Kidney (tissue), 14 donors: ENCODE data around the gene TTC28. TPM values are rescaled to one million over a fixed set of nuclear protein-coding genes. Genes with fewer than 3 reads are reported as not detected.

Experiments used
- DNase-seq, 5 donors: peaks; one replicate each; pipeline ENCODE4 v3.0.0-alpha.2; 2013 to 2020
- FAIRE-seq: peaks from 2 replicates; lab custom pipeline; 2012; peaks lifted over from hg19 to GRCh38; lab: Jason Lieb, UNC
- H3K27ac ChIP-seq, 2 donors: one replicate each; pipeline ENCODE4 v1.7.0; 2013; ENCODE audit warnings: low read depth in 2 of 2, low read length in 2 of 2, inconsistent platforms in 1 of 2
- H3K27me3 ChIP-seq: one replicate; pipeline ENCODE4 v1.7.1; 2013; ENCODE audit warnings: low read length, inconsistent platforms; ENCODE audit not compliant: control insufficient read depth, insufficient read depth
- H3K36me3 ChIP-seq, 3 donors: one replicate each; pipeline versions ENCODE4 v1.7.0 to v1.7.1; 2013; ENCODE audit warnings: low read length in 3 of 3, control low read depth in 1 of 3, inconsistent platforms in 1 of 3; ENCODE audit not compliant: insufficient read depth in 3 of 3, control insufficient read depth in 2 of 3
- H3K4me1 ChIP-seq, 3 donors: one replicate each; pipeline versions ENCODE4 v1.7.0 to v1.7.1; 2013; ENCODE audit warnings: low read length in 3 of 3, inconsistent platforms in 1 of 3, low read depth in 1 of 3; ENCODE audit not compliant: control insufficient read depth in 2 of 3, insufficient read depth in 2 of 3
- H3K4me3 ChIP-seq, 3 donors: one replicate each; pipeline versions ENCODE4 v1.7.0 to v1.8.1; 2013; ENCODE audit warnings: low read length in 3 of 3, control low read depth in 1 of 3, inconsistent platforms in 1 of 3
- H3K9ac ChIP-seq, 3 donors: one replicate each; pipeline versions ENCODE4 v1.7.0 to v1.7.1; 2013; ENCODE audit warnings: low read length in 3 of 3, control low read depth in 1 of 3, inconsistent platforms in 1 of 3
- H3K9me3 ChIP-seq, 3 donors: one replicate each; pipeline versions ENCODE4 v1.7.0 to v1.7.1; 2013; ENCODE audit warnings: low read length in 3 of 3, control low read depth in 1 of 3, inconsistent platforms in 1 of 3; ENCODE audit not compliant: control insufficient read depth in 2 of 3, insufficient read depth in 1 of 3
- CTCF ChIP-seq: IDR thresholded peaks from 3 replicates; pipeline ENCODE4 v1.5.1; 2012; ENCODE audit warnings: mild to moderate bottlenecking, moderate library complexity, borderline replicate concordance; ENCODE audit not compliant: insufficient read depth; ENCODE audit errors: extremely low read depth
- intact Hi-C: fragments of 100-400 bp; cut with DNase I; formaldehyde crosslinking; loops from one replicate; pipeline ENCODE4 v1.11.1; 2022
- polyA plus RNA-seq: library from polyadenylated mRNA; stranded (reverse); fragments of 350-450 nt; fragmentation: Illumina TruSeq; extraction: RNeasy Lipid Tissue Mini Kit (QIAGEN cat#74804); gene quantifications from one replicate; pipeline ENCODE4 v1.2.3, GENCODE V29; 2014; ENCODE audit warnings: low read depth, low replicate concordance; ENCODE audit not compliant: insufficient read depth
- total RNA-seq: library from RNA; stranded (reverse); fragmentation: NEBNext Ultra II Directional; extraction: Animal tissue kit (Norgen Biotek cat#: 25700); gene quantifications from one replicate; pipeline ENCODE4 v1.2.1, GENCODE V29; 2021
- donor health status: control.
- donor health status: control.
- donor health status: control.
- donor health status: control.
- donor health status: control.
- donor health status: DM: yes; HTN: yes; CAD: no.
- donor health status: Normal renal cell carcinoma (clear cell type).

The TTC28 gene
- total and polyA plus RNA-seq, 2 donors from 2014 or later = 3.5 to 40.2 TPM

- Histone ChIP-seq H3K36me3 (peaks cover 0 to 10% (median 0%) of the 10 kb centered on the region in 3 donors), H3K9me3 (no peaks in the 10 kb centered on the region), H3K27ac (no peak overlapping the region), H3K9ac (no peak overlapping the region), H3K4me1 (no peaks in the 10 kb centered on the region), H3K4me3 (no peak overlapping the region), H3K27me3 (no peaks in the 10 kb centered on the region)
- no peak for TF ChIP-seq CTCF
- intact Hi-C loops = loop anchor here (5.0 kb wide), 1 partner anchor 132 kb away; no protein-coding TSS in a partner anchor
- FAIRE-seq (no peak), DNase-seq (peak in 3 of 5 donors; percentile 42 to 47 (median 46))
Measured at GRCh38 chr22:28014211-28015045, 665.2 kb downstream of the TTC28 start.

GRCh38 chr22:28013611-28014010 lies 666.0 kb downstream of the TTC28 start:
- peaks cover 0 to 10% (median 0%) of the 10 kb centered on the region in 3 donors for H3K36me3 ChIP-seq
- no peak overlapping the region for H3K27ac ChIP-seq
- H3K4me1 ChIP-seq = no peaks in the 10 kb centered on the region
- no peaks in the 10 kb centered on the region for H3K9me3 ChIP-seq
- H3K9ac ChIP-seq = no peak overlapping the region
- TF ChIP-seq CTCF = no peak
- intact Hi-C loops = loop anchor here (5.0 kb wide), 1 partner anchor 131 kb away; no protein-coding TSS in a partner anchor
- DNase-seq = no peak
- H3K27me3 ChIP-seq = no peaks in the 10 kb centered on the region
- no peak for FAIRE-seq
- no peak overlapping the region for H3K4me3 ChIP-seq

- intact Hi-C loops = loop anchor here (5.0 kb wide), 1 partner anchor 131 kb away; no protein-coding TSS in a partner anchor
- H3K4me1 ChIP-seq = no peaks in the 10 kb centered on the region
- no peak overlapping the region for H3K9ac ChIP-seq
- H3K4me3 ChIP-seq = no peak overlapping the region
- no peak for FAIRE-seq
- H3K36me3 ChIP-seq = peaks cover 0 to 10% (median 0%) of the 10 kb centered on the region in 3 donors
- no peak overlapping the region for H3K27ac ChIP-seq
- DNase-seq = no peak
- H3K9me3 ChIP-seq = no peaks in the 10 kb centered on the region
- TF ChIP-seq CTCF = no peak
- H3K27me3 ChIP-seq = no peaks in the 10 kb centered on the region
Measured at GRCh38 chr22:28012832-28013460, 666.7 kb downstream of the TTC28 start.
